Gastroesophageal sphincter (tissue), 3 donors: ENCODE data around the gene GNB2.

Source experiments
- CTCF ChIP-seq, 4 experiments: fragments of 200-600 bp in 2 of 4; fragments of 450-650 bp in 2 of 4; sonication (generic) in 1 of 4; IDR thresholded peaks; one replicate each; pipeline ENCODE4 v1.5.1; 2017 to 2019; ENCODE audit warnings: antibody characterized with exemption in 4 of 4, mild to moderate bottlenecking in 2 of 4, moderate library complexity in 2 of 4
- EP300 ChIP-seq: sonication (generic); formaldehyde crosslinking; IDR thresholded peaks from one replicate; pipeline ENCODE4 v1.6.1; 2017; ENCODE audit warnings: antibody characterized with exemption, mild to moderate bottlenecking
- POLR2A ChIP-seq, 2 donors: fragments of 450-650 bp; IDR thresholded peaks; one replicate each; pipeline ENCODE4 v1.6.1; 2017; ENCODE audit warnings: antibody characterized with exemption in 2 of 2, mild to moderate bottlenecking in 2 of 2, moderate library complexity in 1 of 2
- POLR2AphosphoS5 ChIP-seq: sonication (generic); formaldehyde crosslinking; IDR thresholded peaks from one replicate; pipeline ENCODE4 v1.6.1; 2017; ENCODE audit warnings: antibody characterized with exemption

GRCh38 chr7:100655908-100656674 lies 17.4 kb upstream of the GNB2 start, which contains the start of gene ACTL6B:
- TF ChIP-seq POLR2AphosphoS5 (no peak), POLR2A (IDR thresholded peaks at IDR 0.05) (no peak), CTCF (IDR thresholded peaks at IDR 0.05) (no peak), EP300 (no peak)
